NCI-H2171 (cell line): ENCODE data around the gene ERO1B.

Source experiments
- DNase-seq: peaks from one replicate; lab custom pipeline; 2025; lab: John Stamatoyannopoulos, UW

Gene ERO1B

GRCh38 chr1:236301080-236301957 lies 19.6 kb upstream of the ERO1B start:
- no peak for DNase-seq

- no peak for DNase-seq
Observed at GRCh38 chr1:236297161-236297560, 15.4 kb upstream of the ERO1B start.

DNA sequence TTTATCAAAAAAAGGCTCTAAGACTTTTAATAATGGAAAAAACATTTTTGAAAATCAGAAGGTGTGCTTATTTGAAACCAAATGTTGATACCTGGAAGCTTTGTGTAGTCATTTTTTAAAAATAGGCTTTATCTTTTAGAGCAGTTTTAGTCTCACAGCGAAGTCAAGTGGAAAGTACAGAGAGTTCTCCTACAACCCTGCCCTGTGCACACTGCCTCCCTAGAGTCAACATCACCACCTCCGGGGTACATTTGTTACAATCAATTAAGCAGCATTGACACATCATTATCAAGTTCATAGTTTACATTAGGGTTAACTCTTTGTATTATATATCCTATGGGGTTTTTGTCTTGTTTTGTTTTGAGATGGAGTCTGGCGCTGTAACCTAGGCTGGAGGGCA lies 10.7 kb upstream of the ERO1B start:
- no peak for DNase-seq

- DNase-seq, result no peak
Observed at GRCh38 chr1:236289492-236290131, 7.9 kb upstream of the ERO1B start.

- no peak for DNase-seq
Observed at GRCh38 chr1:236288620-236288976, 6.8 kb upstream of the ERO1B start.

GRCh38 chr1:236287757-236288619 lies 6.2 kb upstream of the ERO1B start:
- no peak for DNase-seq

DNA sequence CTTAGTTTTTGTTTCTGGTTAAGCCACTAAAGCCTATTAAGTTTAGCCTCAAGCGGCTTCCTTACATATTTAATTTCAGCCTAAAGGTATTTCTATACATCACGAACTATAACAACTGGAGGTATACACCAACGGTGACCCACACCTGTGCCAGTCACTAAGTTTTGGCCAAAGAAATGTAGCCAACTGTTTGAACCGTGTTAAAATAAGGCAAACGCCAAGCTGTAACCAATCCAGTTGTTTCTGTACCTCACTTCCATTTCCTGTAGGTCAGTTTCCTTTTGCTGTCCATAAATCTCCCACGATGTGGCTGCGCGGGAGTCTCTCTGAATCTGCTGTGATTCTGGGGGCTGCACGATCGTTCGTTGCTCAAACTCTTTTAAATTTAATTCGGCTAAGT lies 5.6 kb upstream of the ERO1B start:
- no peak for DNase-seq

- DNase-seq, result no peak
Observed at GRCh38 chr1:236284291-236284721, 2.5 kb upstream of the ERO1B start.

GRCh38 chr1:236282719-236283118 lies 961 bp upstream of the ERO1B start:
- DNase-seq, result no peak

DNA sequence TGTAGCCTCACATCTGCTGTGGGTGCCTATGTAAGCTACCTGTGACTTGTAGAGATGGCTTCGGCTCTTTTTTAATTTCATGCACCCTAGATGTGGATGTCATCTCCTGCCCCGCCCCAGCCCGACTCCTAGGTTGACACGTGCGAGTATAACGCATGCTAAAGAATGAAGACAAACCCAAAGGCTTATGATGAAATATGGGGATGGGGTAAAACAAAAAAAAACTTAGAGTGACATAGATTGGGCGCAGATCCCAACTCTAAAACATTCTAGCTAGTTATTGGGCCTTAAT lies 613 bp upstream of the ERO1B start:
- DNase-seq, result no peak

DNA sequence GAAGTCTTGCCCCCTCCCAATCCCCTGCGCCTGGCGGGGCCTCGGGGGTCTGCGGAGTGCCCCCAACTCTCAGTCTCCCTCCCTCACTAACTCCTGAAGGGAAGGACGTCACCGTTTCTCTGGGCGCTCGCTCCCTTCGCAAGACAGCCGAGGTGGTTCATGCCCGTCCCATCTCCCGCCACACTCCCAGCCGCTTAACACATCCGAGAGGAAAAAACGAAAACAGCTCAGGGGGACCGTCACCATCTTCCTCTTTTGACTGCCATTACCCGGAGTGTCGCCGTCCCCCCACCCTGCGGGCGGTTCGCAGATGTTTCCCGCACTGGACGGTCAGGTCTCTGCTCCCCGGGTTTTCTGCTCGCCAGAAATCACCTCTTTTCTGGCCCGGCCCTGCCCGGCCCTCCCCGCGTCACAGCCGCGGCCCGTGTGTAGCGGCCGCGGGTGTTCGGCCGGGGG lies 532 bp downstream of the ERO1B start:
- DNase-seq, result peak; percentile 32

DNA sequence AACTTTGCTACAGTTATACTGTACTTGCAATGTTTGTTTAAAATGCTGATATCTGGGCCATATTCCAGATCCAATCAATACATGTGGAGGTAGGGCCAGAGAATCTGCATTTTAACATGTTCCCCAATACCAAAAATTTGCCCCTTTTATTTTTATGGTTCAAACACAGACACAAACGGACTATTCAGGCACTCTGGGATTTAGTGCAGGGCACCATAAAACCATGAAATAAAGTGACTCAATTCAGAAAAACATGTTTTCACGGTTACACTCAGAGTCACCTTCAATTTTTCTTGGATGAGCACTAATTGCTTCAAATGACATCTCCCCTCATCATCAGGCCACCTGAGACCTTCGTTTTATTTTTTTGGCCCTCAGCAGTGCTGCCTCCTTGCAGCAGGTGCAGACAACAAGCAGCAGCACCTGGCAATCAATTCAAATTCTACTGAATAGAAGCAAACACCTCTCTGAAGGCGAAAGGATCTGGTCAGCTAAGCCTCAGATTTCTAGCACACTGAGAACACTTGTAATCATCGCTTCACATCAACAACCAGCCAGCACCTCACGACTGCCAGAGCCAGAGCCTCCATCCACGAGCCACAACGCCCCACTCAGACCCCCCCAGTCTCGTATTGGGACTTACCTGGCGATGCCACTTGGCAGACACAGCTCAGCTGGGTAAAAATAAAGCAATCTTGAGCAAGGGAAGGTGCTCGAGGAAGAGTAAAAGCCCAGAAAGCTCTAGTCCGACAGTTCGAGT lies 1.1 kb downstream of the ERO1B start:
- DNase-seq, result peak; percentile 51

DNA sequence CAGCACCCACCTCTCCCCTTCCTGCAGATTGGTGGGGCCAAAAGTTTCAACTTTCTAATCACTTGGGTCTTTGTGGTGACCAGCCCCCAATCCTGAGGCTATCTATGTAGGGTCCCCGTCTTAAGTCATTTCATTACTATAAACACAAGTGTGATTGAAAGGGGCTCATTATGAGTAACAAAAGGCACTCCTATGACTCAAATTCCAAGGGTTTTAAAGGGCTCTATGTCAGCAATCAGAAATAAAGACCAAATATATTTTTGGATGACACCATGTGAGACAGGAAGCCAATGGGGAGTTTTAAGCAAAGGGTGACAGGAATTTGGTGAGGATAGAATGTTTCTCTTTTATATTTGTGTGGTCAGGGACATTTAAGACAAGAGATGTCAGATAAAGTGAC lies 6.2 kb downstream of the ERO1B start:
- DNase-seq, result no peak

- DNase-seq, result no peak
Observed at GRCh38 chr1:236275061-236275460, 6.7 kb downstream of the ERO1B start.

DNA sequence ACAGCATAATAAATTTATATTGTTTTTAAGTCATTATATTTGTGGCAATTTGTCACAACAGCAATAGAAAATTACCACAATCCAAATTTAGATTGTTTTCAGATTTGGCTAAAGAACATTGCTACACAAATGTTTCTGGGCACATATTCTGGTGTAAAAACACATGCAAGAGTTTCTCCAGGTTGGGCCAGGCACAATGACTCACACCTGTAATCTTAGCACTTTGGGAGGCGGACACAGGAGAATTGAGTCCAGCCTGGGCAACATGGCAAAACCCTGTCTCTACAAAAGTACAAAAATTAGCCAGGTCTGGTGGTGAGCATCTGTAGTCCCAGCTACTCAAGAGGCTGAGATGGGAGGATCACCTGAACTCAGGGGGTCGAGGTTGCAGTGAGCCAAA lies 8.4 kb downstream of the ERO1B start:
- no peak for DNase-seq

GRCh38 chr1:236269439-236269838 lies 12.3 kb downstream of the ERO1B start:
- DNase-seq, result no peak

- no peak for DNase-seq
Observed at GRCh38 chr1:236261898-236262297, 19.9 kb downstream of the ERO1B start.

DNA sequence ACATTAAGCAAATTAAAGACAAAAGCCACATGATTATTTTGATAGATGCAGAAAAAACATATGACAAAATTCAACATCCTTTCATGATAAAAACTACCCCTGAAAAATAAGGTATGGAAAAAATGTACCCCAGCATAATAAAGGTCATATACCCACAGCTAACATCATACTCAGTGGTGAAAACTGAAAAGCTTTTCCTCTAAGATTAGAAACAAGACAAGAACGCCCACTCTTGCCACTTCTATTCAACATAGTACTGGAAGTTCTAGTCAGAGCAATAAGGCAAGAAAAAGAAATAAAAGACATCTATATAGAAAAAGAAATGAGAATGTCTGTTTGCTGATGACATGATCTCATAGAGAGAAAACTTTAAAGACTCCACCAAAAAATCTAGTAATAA lies 20.7 kb downstream of the ERO1B start:
- DNase-seq, result no peak

- DNase-seq, result no peak
Observed at GRCh38 chr1:236259043-236259442, 22.7 kb downstream of the ERO1B start.

DNA sequence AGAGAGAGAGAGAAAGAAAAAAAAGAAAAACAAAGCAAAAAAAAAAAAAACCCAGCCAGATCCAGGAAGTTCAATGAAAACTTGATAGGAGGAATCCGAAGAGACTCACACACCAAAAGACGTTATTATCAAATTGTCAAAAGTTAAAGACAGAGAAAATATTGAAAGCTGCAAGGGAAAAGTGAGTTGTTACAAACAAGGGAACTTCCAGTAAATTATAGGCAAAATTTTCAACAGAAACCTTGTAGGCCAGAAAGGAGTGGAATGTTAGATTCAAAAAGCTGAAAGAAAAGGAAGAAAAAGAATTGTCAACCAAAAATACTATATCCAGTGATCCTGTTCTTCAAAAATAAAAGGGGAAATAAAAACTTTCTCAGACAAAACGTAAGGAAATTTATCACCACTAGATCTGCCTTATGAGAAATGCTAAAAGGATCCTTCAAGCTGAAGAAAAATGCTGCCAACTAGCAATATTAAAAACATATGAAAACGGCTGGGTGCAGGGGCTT lies 23.6 kb downstream of the ERO1B start:
- no peak for DNase-seq

DNA sequence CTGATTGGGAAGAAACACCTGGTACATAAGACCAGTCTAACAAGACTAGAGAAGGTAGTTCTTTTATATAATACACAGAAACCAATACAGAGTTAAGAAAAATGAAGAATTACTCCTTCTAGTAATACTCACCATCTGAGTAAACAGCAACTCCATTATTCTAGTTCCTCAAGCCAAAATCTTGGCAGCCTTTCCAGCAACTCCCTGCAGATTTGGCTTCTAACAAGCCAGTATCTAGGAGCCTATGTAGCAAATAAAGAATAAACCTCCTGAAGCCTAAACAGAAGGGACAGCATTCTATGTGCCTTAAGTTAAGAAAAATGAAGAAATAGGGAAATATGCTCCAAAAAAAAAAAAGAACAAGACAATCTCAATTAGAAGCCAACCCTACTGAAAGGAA lies 24.5 kb downstream of the ERO1B start:
- DNase-seq, result no peak
